NCI-H226 (cell line): ENCODE data around the gene COX6B2.

Experiments
- DNase-seq: peaks from one replicate; pipeline ENCODE4 v3.0.0-alpha.2; 2015

Gene COX6B2

GRCh38 chr19:55362174-55362989, 7.9 kb upstream of the COX6B2 start:
- DNase-seq: no peak

GRCh38 chr19:55360902-55361301, 6.4 kb upstream of the COX6B2 start:
- no peak for DNase-seq

- DNase-seq: no peak
Measured at GRCh38 chr19:55358943-55359908, 4.7 kb upstream of the COX6B2 start.

GRCh38 chr19:55358493-55358892, 4.0 kb upstream of the COX6B2 start:
- DNase-seq: no peak

GRCh38 chr19:55355213-55355821, 798 bp upstream of the COX6B2 start:
- DNase-seq: no peak

- DNase-seq: peak; percentile 56
Measured at GRCh38 chr19:55353803-55354697, 469 bp downstream of the COX6B2 start.

- no peak for DNase-seq
Measured at GRCh38 chr19:55353356-55353802, 1.1 kb downstream of the COX6B2 start.

- DNase-seq: no peak
Measured at GRCh38 chr19:55352549-55353145, 1.9 kb downstream of the COX6B2 start.

- peak; percentile 45 for DNase-seq
Measured at GRCh38 chr19:55352040-55352439, 2.5 kb downstream of the COX6B2 start.

GRCh38 chr19:55350620-55351315, 3.8 kb downstream of the COX6B2 start:
- DNase-seq: no peak

- DNase-seq: no peak
Measured at GRCh38 chr19:55348317-55349034, 6.0 kb downstream of the COX6B2 start.

GRCh38 chr19:55347442-55348009, 7.0 kb downstream of the COX6B2 start:
- no peak for DNase-seq

GRCh38 chr19:55346725-55347441, 7.6 kb downstream of the COX6B2 start:
- no peak for DNase-seq

- DNase-seq: peak; percentile 82
Measured at GRCh38 chr19:55345818-55346724, 8.4 kb downstream of the COX6B2 start.

GRCh38 chr19:55345101-55345817, 9.3 kb downstream of the COX6B2 start:
- DNase-seq: no peak

- no peak for DNase-seq
Measured at GRCh38 chr19:55344444-55344843, 10.1 kb downstream of the COX6B2 start.
